Psoas muscle (tissue), 8 donors: ENCODE measurements around the gene MAST2. TPM values are rescaled to one million over a fixed set of nuclear protein-coding genes. Genes with fewer than 3 reads are reported as not detected.

Experiments used
- ATAC-seq, 4 donors: fragments of 200-7000 bp; cut with Tn5 transposase; one replicate each; pipeline ENCODE4 v1.9.1; 2020; ENCODE audit warnings: moderate library complexity in 3 of 4, mild to moderate bottlenecking in 2 of 4
- DNase-seq, 2 donors: peaks; one replicate each; pipeline ENCODE4 v3.0.0-alpha.2; 2020
- H3K27ac ChIP-seq: fragments of 200-600 bp; one replicate; pipeline ENCODE4 v1.8.0; 2022
- H3K27me3 ChIP-seq, 3 donors: fragments of 200-600 bp in 1 of 3; one replicate each; pipeline versions ENCODE4 v1.6.1 to v1.8.0; 2013 to 2022; ENCODE audit warnings: low read length in 2 of 3, mild to moderate bottlenecking in 2 of 3, moderate library complexity in 1 of 3; ENCODE audit not compliant: insufficient read depth in 3 of 3
- H3K36me3 ChIP-seq, 2 donors: fragments of 200-600 bp in 1 of 2; one replicate each; pipeline versions ENCODE4 v1.6.1 to v1.8.0; 2013 to 2022; ENCODE audit warnings: low read depth in 1 of 2, mild to moderate bottlenecking in 1 of 2, moderate library complexity in 1 of 2; ENCODE audit not compliant: insufficient read depth in 1 of 2
- H3K4me1 ChIP-seq: fragments of 200-600 bp; one replicate; pipeline ENCODE4 v1.8.0; 2022
- H3K4me3 ChIP-seq: fragments of 200-600 bp; one replicate; pipeline ENCODE4 v1.8.0; 2022; ENCODE audit warnings: mild to moderate bottlenecking
- H3K9me3 ChIP-seq: fragments of 200-600 bp; one replicate; pipeline ENCODE4 v1.8.0; 2022
- WGBS, 3 donors: extraction: QIAGEN DNeasy Blood & Tissue Kit; methylation state at CpG; one replicate each; pipeline versions ENCODE4 v1.1.6 to v1.1.7; 2013; 5-methylcytosine and 5-hydroxymethylcytosine counted together
- intact Hi-C, 2 donors: fragments of 100-400 bp; cut with DNase I; formaldehyde crosslinking; loops; one replicate each; pipeline versions ENCODE4 v1.11.0 to v1.14.2; 2022
- polyA plus RNA-seq, 3 donors: library from polyadenylated mRNA; stranded (reverse); fragments of 200-250 nt; gene quantifications; one replicate each; pipeline ENCODE4 v1.2.3, GENCODE V29; 2013
- total RNA-seq, 4 donors: library from RNA; stranded (reverse); fragmentation: NEBNext Ultra II Directional in 2 of 4; extraction: Animal tissue kit (Norgen Biotek cat#: 25700) in 2 of 4; gene quantifications; one replicate each; pipeline versions ENCODE4 v1.2.1 to v1.2.4, GENCODE V29; 2021 to 2023
- TF ChIP-seq, protein P1 (sequence below): fragments of 200-600 bp; IDR thresholded peaks from one replicate; pipeline ENCODE4 v1.8.0; 2022; ENCODE audit warnings: antibody characterized with exemption
- donor health status: healthy with polysubstance abuse.
- donor health status: DM: no; HTN: no; CAD: no; lungs with moderate emphysema.
- donor health status: Bipolar disorder and iron deficiency.
- donor health status: healthy.
- donor health status: DM: yes; HTN: yes; CAD: no.
- donor health status: DM: no; HTN: no; CAD: no.
- donor health status: DM: no; HTN: no; CAD: no.
- donor health status: DM: yes; HTN: yes; CAD: no.

The MAST2 gene
- total and polyA plus RNA-seq, 7 donors = 97.8 to 266 (median 159) TPM

DNA sequence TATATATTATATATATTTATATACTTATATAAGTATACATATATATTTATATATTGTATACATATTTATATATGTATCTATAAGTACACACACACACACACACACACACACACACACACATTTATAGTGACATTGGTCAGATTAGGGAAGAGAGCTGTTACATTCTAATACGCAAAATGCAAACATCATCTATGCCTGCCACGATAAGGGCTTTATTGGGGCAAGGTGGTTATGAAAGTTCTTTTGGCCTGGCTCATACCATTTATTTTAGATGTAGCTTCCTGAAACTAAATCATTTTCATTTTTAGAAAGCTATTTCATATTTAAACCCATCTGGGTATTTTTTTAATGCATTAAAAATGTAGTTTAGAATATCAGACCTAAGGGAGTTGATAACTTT lies 82.8 kb downstream of the MAST2 start:
- Histone ChIP-seq H3K4me3 (no peak overlapping the region), H3K9me3 (no peaks in the 10 kb centered on the region), H3K4me1 (peaks cover 38% of the 10 kb centered on the region), H3K27ac (peak overlapping the region; percentile 67), H3K27me3 (no peaks in the 10 kb centered on the region), H3K36me3 (no peaks in the 10 kb centered on the region)
- intact Hi-C loops = no loop called here
- TF ChIP-seq, protein P1, sequence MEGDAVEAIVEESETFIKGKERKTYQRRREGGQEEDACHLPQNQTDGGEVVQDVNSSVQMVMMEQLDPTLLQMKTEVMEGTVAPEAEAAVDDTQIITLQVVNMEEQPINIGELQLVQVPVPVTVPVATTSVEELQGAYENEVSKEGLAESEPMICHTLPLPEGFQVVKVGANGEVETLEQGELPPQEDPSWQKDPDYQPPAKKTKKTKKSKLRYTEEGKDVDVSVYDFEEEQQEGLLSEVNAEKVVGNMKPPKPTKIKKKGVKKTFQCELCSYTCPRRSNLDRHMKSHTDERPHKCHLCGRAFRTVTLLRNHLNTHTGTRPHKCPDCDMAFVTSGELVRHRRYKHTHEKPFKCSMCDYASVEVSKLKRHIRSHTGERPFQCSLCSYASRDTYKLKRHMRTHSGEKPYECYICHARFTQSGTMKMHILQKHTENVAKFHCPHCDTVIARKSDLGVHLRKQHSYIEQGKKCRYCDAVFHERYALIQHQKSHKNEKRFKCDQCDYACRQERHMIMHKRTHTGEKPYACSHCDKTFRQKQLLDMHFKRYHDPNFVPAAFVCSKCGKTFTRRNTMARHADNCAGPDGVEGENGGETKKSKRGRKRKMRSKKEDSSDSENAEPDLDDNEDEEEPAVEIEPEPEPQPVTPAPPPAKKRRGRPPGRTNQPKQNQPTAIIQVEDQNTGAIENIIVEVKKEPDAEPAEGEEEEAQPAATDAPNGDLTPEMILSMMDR = no peak
- ATAC-seq (no peak), DNase-seq (no peak)
- 54 to 70% (median 55%) methylated on average over 2 of the region's 2 CpGs for WGBS, 3 donors

DNA sequence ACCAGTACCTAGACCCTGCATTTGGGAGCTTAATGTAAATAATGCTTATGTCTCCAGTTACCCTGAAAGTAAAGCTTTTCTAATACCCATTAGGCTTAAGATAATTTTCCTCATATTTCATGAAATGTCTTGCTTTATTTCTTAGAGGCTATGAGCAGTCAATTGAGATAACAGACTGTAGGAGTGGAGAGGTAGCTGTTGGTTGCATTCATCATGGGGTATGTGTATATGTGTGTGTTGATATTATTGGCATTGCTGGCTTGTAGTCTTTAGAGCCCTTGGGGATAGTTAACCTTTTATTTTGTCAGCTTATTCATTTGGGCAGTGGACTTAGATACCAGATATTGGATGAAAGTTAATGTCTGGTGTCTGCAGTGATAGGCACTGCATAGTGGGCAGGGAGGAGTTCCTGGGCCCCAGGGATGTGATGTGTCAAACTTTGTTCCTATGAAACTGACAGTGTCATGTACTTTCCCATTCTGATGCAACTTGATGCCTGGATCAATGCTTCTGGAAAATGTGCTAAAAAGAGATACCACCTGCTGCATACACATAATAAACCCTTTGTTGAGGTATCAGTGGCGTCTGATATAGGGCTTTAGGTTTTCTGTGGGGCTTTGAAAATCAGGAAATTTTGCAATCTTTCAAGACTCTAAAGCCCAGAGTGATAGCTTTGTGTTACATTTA lies 83.9 kb downstream of the MAST2 start:
- DNase-seq = no peak
- H3K36me3 ChIP-seq = no peaks in the 10 kb centered on the region
- peak overlapping the region; percentile 67 for H3K27ac ChIP-seq
- H3K4me3 ChIP-seq = no peak overlapping the region
- intact Hi-C loops = no loop called here
- ATAC-seq = peak in 3 of 4 donors; percentile 64 to 84 (median 70)
- 21 to 47% (median 36%) methylated on average over 1 of the region's 1 CpG for WGBS, 3 donors
- H3K9me3 ChIP-seq = no peaks in the 10 kb centered on the region
- no peaks in the 10 kb centered on the region for H3K27me3 ChIP-seq
- peaks cover 43% of the 10 kb centered on the region for H3K4me1 ChIP-seq
- TF ChIP-seq, protein P1 = no peak

DNA sequence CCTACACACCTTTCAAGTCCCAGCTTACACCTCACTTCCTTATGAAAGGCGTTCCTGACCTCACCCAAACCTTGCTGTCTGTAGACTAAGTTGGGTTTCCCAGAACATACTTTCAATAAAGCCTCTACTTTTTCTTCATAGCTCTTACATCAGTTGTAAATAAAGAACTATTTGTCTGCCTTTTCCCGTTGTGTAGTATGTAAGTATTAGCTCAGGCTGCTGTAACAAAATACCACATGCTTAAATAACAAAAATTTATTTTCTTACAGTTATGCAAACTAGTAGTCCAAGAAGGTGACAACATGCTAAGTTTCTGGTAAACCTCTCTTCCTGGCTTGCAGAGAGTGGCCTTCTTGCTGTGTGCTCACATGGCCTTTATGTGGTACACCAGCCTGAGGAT lies 86.7 kb downstream of the MAST2 start:
- TF ChIP-seq, protein P1 = no peak

DNA sequence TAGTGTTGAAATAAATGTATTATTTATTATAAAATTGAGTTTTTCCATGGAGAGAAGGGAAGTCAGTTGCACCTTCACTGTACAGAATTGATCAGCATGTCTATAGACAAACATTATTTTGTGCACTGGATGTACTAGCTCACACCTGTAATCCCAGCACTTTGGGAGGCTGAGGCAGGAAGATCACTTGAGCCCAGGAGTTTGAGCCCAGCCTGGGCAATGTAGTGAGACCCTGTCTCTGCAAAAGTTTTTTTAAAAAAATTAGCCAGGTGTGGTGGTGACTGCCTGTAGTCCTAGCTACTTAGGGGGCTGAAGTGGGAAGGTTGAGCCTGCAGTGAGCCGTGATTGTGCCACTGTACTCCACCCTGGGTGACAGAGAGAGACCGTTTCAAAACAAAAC lies 87.7 kb downstream of the MAST2 start:
- Histone ChIP-seq H3K36me3 (no peaks in the 10 kb centered on the region), H3K27ac (peak overlapping the region; percentile 81), H3K27me3 (no peaks in the 10 kb centered on the region), H3K9me3 (no peaks in the 10 kb centered on the region), H3K4me1 (peaks cover 47% of the 10 kb centered on the region), H3K4me3 (no peak overlapping the region)
- no peak for DNase-seq
- WGBS, 3 donors = 95 to 98% (median 98%) methylated on average over 2 of the region's 2 CpGs
- TF ChIP-seq, protein P1 = no peak
- intact Hi-C loops = no loop called here
- no peak for ATAC-seq

More for the DNA sequence above, 86.7 kb downstream of the MAST2 start:
- Histone ChIP-seq H3K27me3 (no peaks in the 10 kb centered on the region), H3K4me3 (no peak overlapping the region), H3K9me3 (no peaks in the 10 kb centered on the region), H3K27ac (no peak overlapping the region), H3K36me3 (no peaks in the 10 kb centered on the region), H3K4me1 (peaks cover 54% of the 10 kb centered on the region)
- DNase-seq (no peak), ATAC-seq (no peak)
- intact Hi-C loops = no loop called here
- 88 to 94% (median 89%) methylated on average over 2 of the region's 2 CpGs for WGBS, 3 donors
